SK-N-SH (cell line): ENCODE data around the gene KCNQ5. TPM values are rescaled to one million over a fixed set of nuclear protein-coding genes. Genes with fewer than 3 reads are reported as not detected.
A peak's percentile ranks its signal among the peaks of the same experiment; 100 is the strongest.

Experiments
- CTCF ChIA-PET: fragments of 300-600, 350-600 bp; formaldehyde crosslinking; extraction: SDS; loops from one replicate; lab custom pipeline; 2021; lab: Yijun Ruan, JAX
- POLR2A ChIA-PET: fragments of 350-600 bp; sonication (Branson Sonifier 250); formaldehyde crosslinking; extraction: SDS; loops from one replicate; lab custom pipeline; 2020; ENCODE audit warnings: antibody characterized with exemption, inconsistent platforms; lab: Yijun Ruan, JAX
- DNase-seq: peaks from one replicate; pipeline ENCODE4 v3.0.0; 2012
- H2AFZ ChIP-seq: fragments of 200-600 bp; sonication (generic); 2 replicates; pipeline ENCODE4 v1.8.1; 2016; ENCODE audit warnings: antibody characterized with exemption, mild to moderate bottlenecking, low read depth
- H3F3A ChIP-seq: fragments of 200-600 bp; sonication (generic); replicated peaks from 2 replicates; pipeline ENCODE3; 2016; ENCODE audit warnings: antibody characterized with exemption, mild to moderate bottlenecking; ENCODE audit not compliant: insufficient read depth
- H3K27ac ChIP-seq, 2 experiments: fragments of 200-500 bp in 1 of 2; fragments of 200-600 bp in 1 of 2; sonication (Bioruptor generic) in 1 of 2; sonication (generic), shearing (Covaris generic) in 1 of 2; 2 replicates each; pipeline versions ENCODE4 v1.5.1 to v1.6.1; 2014 to 2016; ENCODE audit warnings: low read depth in 2 of 2, inconsistent platforms in 1 of 2, low read length in 1 of 2, mild to moderate bottlenecking in 1 of 2, mixed read lengths in 1 of 2
- H3K27me3 ChIP-seq: fragments of 200-600 bp; sonication (generic), shearing (Covaris generic); 2 replicates; pipeline ENCODE4 v1.6.1; 2016; ENCODE audit warnings: mixed run types; ENCODE audit not compliant: insufficient read depth
- H3K36me3 ChIP-seq, 2 experiments: fragments of 200-500 bp in 1 of 2; fragments of 200-600 bp in 1 of 2; sonication (Bioruptor generic) in 1 of 2; sonication (generic) in 1 of 2; replicated peaks in 1 of 2; 2 replicates each; pipeline versions ENCODE3 to v1.5.1; 2014 to 2016; ENCODE audit warnings: low read length in 1 of 2, mild to moderate bottlenecking in 1 of 2; ENCODE audit not compliant: insufficient read depth in 2 of 2, control insufficient read depth in 1 of 2
- H3K4me1 ChIP-seq, 2 experiments: fragments of 200-500 bp in 1 of 2; fragments of 200-600 bp in 1 of 2; sonication (Bioruptor generic) in 1 of 2; sonication (generic), shearing (Covaris generic) in 1 of 2; 2 replicates each; pipeline versions ENCODE4 v1.5.1 to v1.6.1; 2014 to 2016; ENCODE audit warnings: low read depth in 1 of 2, low read length in 1 of 2, mixed run types in 1 of 2; ENCODE audit not compliant: insufficient read depth in 2 of 2, control insufficient read depth in 1 of 2
- H3K4me2 ChIP-seq: fragments of 200-600 bp; sonication (generic), shearing (Covaris generic); 2 replicates; pipeline ENCODE4 v1.6.1; 2017; ENCODE audit warnings: mixed run types
- H3K4me3 ChIP-seq, 2 experiments: fragments of 200-500 bp in 1 of 2; fragments of 200-600 bp in 1 of 2; sonication (Bioruptor generic) in 1 of 2; sonication (generic), shearing (Covaris generic) in 1 of 2; 2 replicates each; pipeline versions ENCODE4 v1.5.1 to v1.8.1; 2014 to 2016; ENCODE audit warnings: low read depth in 2 of 2, inconsistent platforms in 1 of 2, low read length in 1 of 2, mild to moderate bottlenecking in 1 of 2, mixed read lengths in 1 of 2, moderate library complexity in 1 of 2
- H3K79me2 ChIP-seq: fragments of 200-600 bp; sonication (generic); 2 replicates; pipeline ENCODE4 v1.8.1; 2017; ENCODE audit warnings: mild to moderate bottlenecking; ENCODE audit not compliant: insufficient read depth
- H3K9ac ChIP-seq: fragments of 200-600 bp; sonication (generic); 2 replicates; pipeline ENCODE4 v1.6.1; 2017; ENCODE audit warnings: mixed run types
- H3K9me2 ChIP-seq: fragments of 200-600 bp; sonication (generic); 2 replicates; pipeline ENCODE4 v1.6.1; 2017; ENCODE audit warnings: mixed run types
- H3K9me3 ChIP-seq: fragments of 200-600 bp; sonication (generic); 2 replicates; pipeline ENCODE4 v1.6.1; 2017; ENCODE audit warnings: mixed run types, mild to moderate bottlenecking, moderate library complexity
- H4K20me1 ChIP-seq: fragments of 200-600 bp; sonication (generic); 2 replicates; pipeline ENCODE4 v1.6.1; 2017; ENCODE audit warnings: mild to moderate bottlenecking, mixed run types; ENCODE audit not compliant: insufficient read depth
- EP300 ChIP-seq, 2 experiments: IDR thresholded peaks; 2 replicates each; pipeline versions ENCODE4 v1.4.0 to v1.6.1; 2012; ENCODE audit warnings: borderline replicate concordance in 1 of 2, low read depth in 1 of 2, low read length in 1 of 2
- FOSL2 ChIP-seq: IDR thresholded peaks from 2 replicates; pipeline ENCODE4 v1.4.0; 2012; ENCODE audit warnings: low read depth, mild to moderate bottlenecking, moderate library complexity, borderline replicate concordance
- FOXM1 ChIP-seq: IDR thresholded peaks from 2 replicates; pipeline ENCODE4 v1.4.0; 2012; ENCODE audit warnings: low read depth, mild to moderate bottlenecking
- IRF3 ChIP-seq: fragments of 150-350 bp; IDR thresholded peaks from 2 replicates; pipeline ENCODE4 v1.6.1; 2016; ENCODE audit warnings: mild to moderate bottlenecking, low read depth, low read length
- JUND ChIP-seq: IDR thresholded peaks from 2 replicates; pipeline ENCODE4 v1.4.0; 2012
- MAX ChIP-seq: IDR thresholded peaks from 2 replicates; pipeline ENCODE4 v1.4.0; 2012; ENCODE audit warnings: low read depth
- MEF2A ChIP-seq: IDR thresholded peaks from 2 replicates; pipeline ENCODE4 v1.4.0; 2012; ENCODE audit warnings: low read depth, borderline replicate concordance
- NFIC ChIP-seq: IDR thresholded peaks from 2 replicates; pipeline ENCODE4 v1.4.0; 2012; ENCODE audit warnings: borderline replicate concordance
- PBX3 ChIP-seq: IDR thresholded peaks from 2 replicates; pipeline ENCODE4; 2012
- POLR2AphosphoS5 ChIP-seq: IDR thresholded peaks from 2 replicates; pipeline ENCODE4 v1.6.1; 2012; ENCODE audit warnings: low read depth, low read length
- REST ChIP-seq: IDR thresholded peaks from 2 replicates; pipeline ENCODE4 v1.6.1; 2012; ENCODE audit warnings: mild to moderate bottlenecking, low read depth, low read length, moderate library complexity
- RXRA ChIP-seq: IDR thresholded peaks from 2 replicates; pipeline ENCODE4 v1.4.0; 2012; ENCODE audit warnings: low read depth, mild to moderate bottlenecking, borderline replicate concordance
- SIN3A ChIP-seq: IDR thresholded peaks from 2 replicates; pipeline ENCODE4 v1.6.1; 2012; ENCODE audit warnings: low read depth, mild to moderate bottlenecking, low read length, moderate library complexity, borderline replicate concordance
- SMC3 ChIP-seq: IDR thresholded peaks from 2 replicates; pipeline ENCODE4 v1.6.1; 2012; ENCODE audit warnings: low read depth, low read length, improper control_type of control experiment
- TCF12 ChIP-seq: IDR thresholded peaks from 2 replicates; pipeline ENCODE4 v1.4.0; 2012
- TEAD4 ChIP-seq: IDR thresholded peaks from 2 replicates; pipeline ENCODE4 v1.4.0; 2012; ENCODE audit warnings: mild to moderate bottlenecking, borderline replicate concordance; ENCODE audit not compliant: insufficient read depth
- USF2 ChIP-seq: fragments of 150-350 bp; IDR thresholded peaks from 2 replicates; pipeline ENCODE4 v1.6.1; 2017; ENCODE audit warnings: antibody characterized with exemption, low read length, low read depth, borderline replicate concordance
- ZBTB33 ChIP-seq: IDR thresholded peaks from 2 replicates; pipeline ENCODE4 v1.4.0; 2012; ENCODE audit warnings: low read depth, borderline replicate concordance
- WGBS: methylation state at CpG from one replicate; pipeline ENCODE4 v1.1.6; 2017; ENCODE audit warnings: low lambda C conversion rate; 5-methylcytosine and 5-hydroxymethylcytosine counted together
- polyA plus RNA-seq, 3 experiments: library from polyadenylated mRNA; depleted of rRNA; stranded (reverse); fragments of >200 nt; gene quantifications; 2 replicates each; pipeline ENCODE4 v1.2.3, GENCODE V29; 2012

Gene KCNQ5
- polyA plus RNA-seq, 1 of the 3 experiments (the other 2 are of a cell fraction): 3.2 TPM

- WGBS: 0% methylated on average over 1 of the region's 1 CpG
- Histone ChIP-seq H3K9me3 (no peaks in the 10 kb centered on the region), H3K4me1 (peaks cover 2 to 23% of the 10 kb centered on the region in 2 experiments; a peak in 3 of 4 replicates), H3K27me3 (no peaks in the 10 kb centered on the region), H3K36me3 (no peaks in the 10 kb centered on the region), H2AFZ (no peak overlapping the region), H3K9me2 (no peaks in the 10 kb centered on the region), H3K4me2 (no peak overlapping the region), H4K20me1 (no peaks in the 10 kb centered on the region), H3K9ac (no peak overlapping the region), H3F3A (peaks cover 32% of the 10 kb centered on the region), H3K27ac (peak overlapping the region in 1 of 2 experiments; percentile 55; a peak in 2 of 4 replicates), H3K79me2 (peaks cover 64% of the 10 kb centered on the region), H3K4me3 (no peak overlapping the region)
- no peak for DNase-seq
- ChIA-PET POLR2A (no interaction called here), CTCF (no interaction called here)
- TF ChIP-seq MEF2A: peak; percentile 48; the same call in 1 of the 2 replicates
- no peak for TF ChIP-seq SMC3
- TF ChIP-seq FOXM1: peak; percentile 65; the same call in 1 of the 2 replicates
- peak in 1 of 2 experiments; percentile 92; a peak in 2 of 4 replicates for TF ChIP-seq EP300 (IDR thresholded peaks at IDR 0.05; ENCODE audit: borderline replicate concordance in 1 of 2, low read depth in 1 of 2, low read length in 1 of 2)
- TF ChIP-seq TEAD4: peak; percentile 90
- TF ChIP-seq NFIC: peak; percentile 94
- TF ChIP-seq RXRA: peak; percentile 81
- TF ChIP-seq SIN3A: peak; percentile 54; the same call in 1 of the 2 replicates
- TF ChIP-seq MAX: peak; percentile 68
- peak; percentile 88; the same call in 1 of the 2 replicates for TF ChIP-seq POLR2AphosphoS5
- peak; percentile 88 for TF ChIP-seq PBX3
- no peak for TF ChIP-seq USF2
- no peak for TF ChIP-seq IRF3
- peak; percentile 90 for TF ChIP-seq JUND
- TF ChIP-seq ZBTB33: 0 out of 2 replicates have a peak, but pooled peaks have one; percentile 48
- peak; percentile 90 for TF ChIP-seq FOSL2
- TF ChIP-seq REST: no peak
- peak; percentile 100 for TF ChIP-seq TCF12
These were observed 126.9 kb downstream of the KCNQ5 start for GRCh38 chr6:72748759-72749158.
